HFF-Myc (cell line): ENCODE results near the gene TRIO.

Source experiments
- DNase-seq: peaks from one replicate; pipeline ENCODE4 v3.0.0-alpha.2; 2011; ENCODE audit warnings: low read depth; ENCODE audit errors: extremely low read depth
- H3K4me3 ChIP-seq: replicated peaks from 2 replicates; pipeline ENCODE4 v1.5.1; 2011; ENCODE audit warnings: low read depth, mild to moderate bottlenecking, control low read depth, low read length
- CTCF ChIP-seq: IDR thresholded peaks from 2 replicates; pipeline ENCODE4 v1.5.1; 2012; ENCODE audit warnings: mild to moderate bottlenecking, low read depth, low read length, control low read depth; ENCODE audit errors: missing control alignments

The TRIO gene

GRCh38 chr5:14483504-14484157, 340.5 kb downstream of the TRIO start:
- no peak overlapping the region for H3K4me3 ChIP-seq
- no peak for TF ChIP-seq CTCF

GRCh38 chr5:14486486-14486885, 343.3 kb downstream of the TRIO start:
- H3K4me3 ChIP-seq, result no peak overlapping the region
- DNase-seq, result no peak
- no peak for TF ChIP-seq CTCF

More at GRCh38 chr5:14483504-14484157, 340.5 kb downstream of the TRIO start:
- no peak for DNase-seq

GRCh38 chr5:14486996-14487896, 344.1 kb downstream of the TRIO start:
- no peak for TF ChIP-seq CTCF
- no peak for DNase-seq
- no peak overlapping the region for H3K4me3 ChIP-seq

GRCh38 chr5:14487897-14488570, 344.9 kb downstream of the TRIO start:
- DNase-seq, result no peak
- TF ChIP-seq CTCF, result no peak
- H3K4me3 ChIP-seq, result no peak overlapping the region

- TF ChIP-seq CTCF, result no peak
- no peak for DNase-seq
- no peak overlapping the region for H3K4me3 ChIP-seq
Observed at GRCh38 chr5:14488709-14489108, 345.6 kb downstream of the TRIO start.

GRCh38 chr5:14489643-14490042, 346.5 kb downstream of the TRIO start:
- DNase-seq, result no peak
- no peak for TF ChIP-seq CTCF
- H3K4me3 ChIP-seq, result no peak overlapping the region
